Esophagus mucosa (tissue), 1 donor: ENCODE results near the gene DHRS7C. TPM values are rescaled to one million over a fixed set of nuclear protein-coding genes. Genes with fewer than 3 reads are reported as not detected.
"Not testable (repeated sequence)": the region's sequence is repeated elsewhere in the genome, so short reads cannot be mapped to it uniquely, and the experiment has no call there.

ENCODE experiments used
- ATAC-seq: fragments of 200-7000 bp; cut with Tn5 transposase; one replicate; pipeline ENCODE4 v1.9.1; 2020
- total RNA-seq: library from RNA; stranded (reverse); gene quantifications from one replicate; pipeline ENCODE4 v1.2.4, GENCODE V29; 2023
- donor health status: DM: yes; HTN: yes; CAD: no.

DHRS7C gene
- total RNA-seq, 1 donor from 2014 or later: not detected

DNA sequence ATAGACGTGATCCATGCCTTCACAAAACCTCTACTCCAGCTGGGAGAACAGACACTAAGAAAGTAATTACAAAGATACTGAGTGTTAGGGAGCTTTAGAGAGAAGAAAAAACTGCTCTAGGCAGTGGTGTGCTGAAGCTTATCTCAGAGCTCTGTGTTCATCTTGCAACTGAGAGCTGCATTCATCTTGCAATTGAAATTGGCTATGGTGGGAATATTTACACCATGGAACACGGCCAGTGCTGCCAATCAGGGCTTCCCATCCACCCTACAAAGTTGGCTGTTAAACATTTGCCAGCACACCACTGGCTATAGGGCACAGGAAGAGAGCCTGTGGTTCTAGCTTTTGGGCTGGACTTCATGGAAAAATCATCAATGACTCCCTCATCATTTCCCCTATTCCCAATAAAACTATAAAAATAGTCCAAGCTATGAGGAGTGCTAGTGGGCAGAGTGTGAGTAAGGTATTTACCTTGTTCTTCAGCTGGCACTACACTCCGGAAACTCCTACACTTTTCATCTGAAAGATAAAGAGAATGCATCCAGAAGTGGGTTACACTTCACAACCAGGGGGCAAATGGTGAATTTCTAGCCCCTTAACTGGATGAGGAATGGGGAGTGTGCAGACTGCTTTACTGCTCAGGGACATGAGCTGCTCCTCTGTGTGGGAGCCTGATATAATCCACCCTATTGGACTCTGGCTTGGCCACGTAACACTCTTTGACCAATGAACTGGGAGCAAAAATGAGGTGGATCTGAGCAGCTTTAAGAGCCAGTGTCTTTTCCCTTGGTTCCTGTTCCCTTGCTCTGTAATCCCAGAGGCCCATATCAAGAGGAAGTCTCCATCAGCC, 18.9 kb upstream of the DHRS7C start:
- no peak for ATAC-seq

GRCh38 chr17:9809409-9809808, 18.0 kb upstream of the DHRS7C start:
- ATAC-seq: no peak

GRCh38 chr17:9806699-9807098, 15.3 kb upstream of the DHRS7C start:
- ATAC-seq: no peak

- ATAC-seq: no peak
Observed at GRCh38 chr17:9805769-9806168, 14.4 kb upstream of the DHRS7C start.

DNA sequence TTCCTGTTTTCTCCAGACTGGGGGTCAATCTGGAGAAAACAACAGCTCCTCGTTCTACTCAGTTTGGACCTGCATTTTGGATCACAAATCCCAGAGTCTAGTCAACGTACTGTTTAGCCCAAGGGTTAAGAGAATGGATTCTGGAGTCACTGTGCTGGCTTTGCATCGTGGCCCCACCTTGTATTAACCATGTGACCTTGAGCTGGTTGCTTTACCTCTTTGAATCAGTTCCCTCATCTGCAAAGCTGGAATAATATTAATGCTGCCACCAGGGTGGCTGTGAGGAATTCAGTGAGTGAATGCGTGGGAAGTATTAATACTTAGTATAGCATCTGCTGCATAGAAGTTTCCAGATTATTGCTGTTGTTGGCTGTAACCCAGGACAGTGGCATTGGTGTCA, 11.3 kb upstream of the DHRS7C start:
- no peak for ATAC-seq

GRCh38 chr17:9802294-9802693, 10.9 kb upstream of the DHRS7C start:
- no peak for ATAC-seq

- ATAC-seq: no peak
Observed at GRCh38 chr17:9801505-9801904, 10.1 kb upstream of the DHRS7C start.

DNA sequence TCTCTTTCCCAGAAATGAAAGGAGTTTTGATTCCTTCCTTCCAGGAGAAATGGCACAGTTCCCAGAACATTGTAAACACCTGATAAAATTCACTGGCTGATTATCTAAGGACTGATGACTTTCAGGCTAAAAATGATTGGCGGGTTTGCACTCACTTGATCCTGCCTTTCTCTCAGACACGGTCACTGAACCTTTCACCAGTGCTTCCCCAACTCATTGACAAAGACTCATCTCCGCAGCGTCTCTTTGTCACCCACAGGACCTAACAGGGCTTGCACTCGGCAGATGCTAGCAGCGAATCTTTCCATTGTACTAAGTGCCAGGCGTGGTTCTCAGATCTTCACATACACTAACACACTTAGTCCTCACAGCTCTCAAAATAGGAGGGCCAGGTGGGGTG, 7.3 kb upstream of the DHRS7C start:
- ATAC-seq: no peak

DNA sequence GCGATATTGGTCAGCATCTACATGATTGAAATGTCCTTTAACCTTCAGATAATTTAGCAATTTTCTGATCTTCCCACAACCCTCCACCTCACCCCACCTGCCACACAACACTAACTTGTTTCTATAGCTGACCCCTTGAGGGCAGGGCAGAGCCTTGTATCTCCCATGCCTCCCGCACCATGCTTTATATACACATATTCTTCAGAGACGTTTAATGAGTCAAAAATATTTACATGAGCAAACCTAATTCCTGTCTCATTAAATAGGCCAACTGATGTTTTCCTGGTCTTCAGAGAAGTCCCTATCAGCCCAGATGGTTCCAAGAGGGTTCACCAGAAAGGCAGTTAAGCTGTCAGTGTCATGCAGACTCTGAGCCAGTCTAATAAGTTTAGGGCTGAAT, 6.6 kb upstream of the DHRS7C start:
- no peak for ATAC-seq

- ATAC-seq: no peak
Observed at GRCh38 chr17:9792181-9792840, 919 bp upstream of the DHRS7C start.

GRCh38 chr17:9790316-9790715, 1.1 kb downstream of the DHRS7C start:
- ATAC-seq: no peak

DNA sequence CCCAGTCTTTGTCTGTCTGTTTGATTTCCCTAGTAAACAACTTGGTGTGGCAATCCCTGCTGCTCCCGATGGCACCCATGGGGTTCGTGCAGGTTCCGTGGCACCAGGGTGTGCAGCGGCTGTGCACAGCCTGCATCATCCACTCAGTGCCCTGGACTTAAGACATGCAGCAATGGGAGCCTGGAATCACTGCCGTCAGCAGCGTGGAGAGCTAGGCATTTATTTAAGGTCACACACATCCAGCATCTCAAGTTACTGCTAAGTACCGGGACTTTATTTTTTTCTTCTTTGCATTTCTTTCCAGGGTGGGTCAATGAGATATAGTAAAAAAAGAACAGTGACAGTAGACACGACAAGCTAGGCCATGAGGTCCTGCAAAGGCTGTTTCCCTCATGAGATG, 2.8 kb downstream of the DHRS7C start:
- no peak for ATAC-seq

DNA sequence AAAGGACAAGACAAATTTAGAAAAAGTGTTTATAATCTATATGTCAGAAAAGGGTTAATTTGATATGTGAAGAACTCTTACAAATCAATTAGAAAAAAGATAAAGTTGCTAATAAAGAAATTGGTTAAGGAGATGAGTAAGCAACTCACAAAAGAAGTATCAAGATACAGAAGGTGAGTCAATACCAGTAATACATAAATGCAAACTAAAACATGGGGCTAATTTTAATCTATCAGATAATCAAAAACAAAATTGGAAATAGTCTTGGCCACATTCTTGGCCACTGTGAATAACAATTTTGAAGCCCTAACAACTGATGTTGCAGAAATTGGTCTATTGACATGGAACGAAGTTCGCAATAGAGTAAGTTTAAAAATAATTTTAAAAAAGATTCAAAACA, 6.8 kb downstream of the DHRS7C start:
- no peak for ATAC-seq

DNA sequence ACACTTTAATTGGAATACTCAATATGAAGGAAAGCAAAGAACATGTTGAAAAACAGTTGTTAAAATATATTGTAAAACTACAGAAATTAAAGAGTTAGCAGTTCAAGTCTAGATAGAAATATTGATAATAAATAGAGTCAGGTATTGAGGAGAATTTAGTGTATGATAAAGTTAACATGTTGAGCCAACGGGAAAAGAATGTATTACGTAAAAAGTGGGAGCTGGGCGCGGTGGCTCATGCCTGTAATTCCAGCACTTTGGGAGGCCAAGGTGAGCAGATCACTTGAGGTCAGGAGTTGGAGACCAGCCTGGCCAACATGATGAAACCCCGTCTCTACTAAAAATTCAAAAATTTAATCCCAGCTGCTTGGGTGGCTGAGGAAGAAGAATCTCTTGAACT, 7.9 kb downstream of the DHRS7C start:
- not testable (repeated sequence) for ATAC-seq

GRCh38 chr17:9783050-9783449, 8.3 kb downstream of the DHRS7C start:
- no peak for ATAC-seq

DNA sequence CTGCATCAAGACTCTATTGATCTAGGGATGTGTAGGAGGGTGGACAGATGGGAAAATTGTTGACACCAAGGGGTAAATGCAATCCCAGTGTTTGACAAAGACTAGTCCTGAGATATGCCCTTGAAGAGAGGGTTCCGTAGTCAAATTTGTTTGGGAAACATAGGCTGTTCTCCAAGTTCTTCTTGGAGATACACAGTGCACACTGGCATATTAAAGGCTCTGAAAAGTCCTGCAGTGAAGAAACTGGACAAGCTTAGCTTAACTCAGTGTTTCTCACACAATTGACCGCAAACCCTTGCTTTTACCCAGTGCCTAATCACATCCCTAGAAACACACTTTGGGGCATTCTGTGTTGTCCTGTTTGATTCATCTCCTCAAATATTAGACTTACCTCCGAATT, 10.8 kb downstream of the DHRS7C start:
- no peak for ATAC-seq

- ATAC-seq: no peak
Observed at GRCh38 chr17:9776911-9777310, 14.5 kb downstream of the DHRS7C start.

GRCh38 chr17:9772658-9773057, 18.7 kb downstream of the DHRS7C start:
- ATAC-seq: no peak

- no peak for ATAC-seq
Observed at GRCh38 chr17:9771465-9771864, 19.9 kb downstream of the DHRS7C start.

- ATAC-seq: no peak
Observed at GRCh38 chr17:9769036-9769695, 22.2 kb downstream of the DHRS7C start.

- peak; percentile 53 for ATAC-seq
Observed at GRCh38 chr17:9768381-9768934, 22.9 kb downstream of the DHRS7C start.

GRCh38 chr17:9767432-9767991, 23.9 kb downstream of the DHRS7C start:
- ATAC-seq: no peak

DNA sequence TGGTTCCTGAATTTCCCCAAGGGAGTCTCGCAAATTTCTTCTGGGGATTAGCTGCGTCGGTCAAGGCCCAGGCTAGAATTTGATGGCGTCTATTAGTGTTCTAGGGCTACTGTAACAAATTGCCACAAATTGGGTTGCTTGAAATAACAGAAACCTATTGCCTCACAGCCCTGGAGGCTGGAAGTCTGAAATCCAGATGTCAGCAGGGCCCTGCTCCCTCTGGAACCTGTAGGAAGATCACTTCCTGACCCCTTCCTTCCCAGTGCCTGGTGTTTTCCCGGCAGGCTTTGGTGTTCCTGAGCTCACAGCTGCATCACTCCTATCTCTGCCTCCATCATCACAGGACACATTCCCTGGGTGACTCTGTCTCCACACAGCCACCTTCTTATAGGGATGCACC, 24.4 kb downstream of the DHRS7C start:
- ATAC-seq: no peak
